ENCODE data around the gene PYROXD2.
A peak's percentile ranks its signal among the peaks of the same experiment; 100 is the strongest.

Gene PYROXD2

DNA sequence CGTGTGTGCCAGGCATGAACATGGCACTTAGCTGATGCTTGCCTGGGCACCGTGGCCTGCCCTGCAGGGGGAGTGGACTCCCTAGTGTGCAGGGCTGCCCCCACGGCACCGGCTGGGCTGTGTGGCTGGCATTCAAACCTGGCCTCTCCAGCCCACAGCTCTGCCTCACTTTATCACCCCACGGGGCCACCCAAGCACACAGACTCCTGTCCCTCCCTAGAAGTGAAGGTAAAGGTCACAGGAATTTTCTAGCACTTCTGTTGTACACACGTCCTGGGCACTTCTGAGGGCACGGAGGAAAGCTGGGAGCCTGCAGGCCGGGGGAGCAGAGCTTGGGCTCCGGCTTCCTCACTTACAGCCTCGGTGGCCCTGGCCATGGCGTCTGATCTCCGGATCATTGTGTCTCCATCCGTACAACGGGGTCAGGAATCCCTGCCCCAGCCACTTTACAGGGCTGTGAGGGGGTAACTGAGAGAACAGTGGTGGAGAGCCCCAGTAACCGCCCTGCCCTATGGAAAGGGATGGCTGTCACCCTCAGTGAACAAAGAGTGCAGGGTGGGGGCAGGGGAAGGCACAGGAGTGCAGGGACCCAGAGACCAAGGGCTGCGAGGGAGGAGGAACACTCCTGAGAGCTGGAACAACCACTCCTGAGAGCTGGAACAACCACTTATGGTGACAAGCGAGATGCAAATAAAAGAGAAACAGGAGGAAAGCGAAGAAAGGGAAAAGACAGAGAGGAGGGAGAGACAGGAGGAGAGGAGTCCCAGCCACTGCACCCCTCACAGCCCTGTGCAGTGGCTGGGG lies 3.9 kb upstream of the PYROXD2 start:
- in situ Hi-C loops (cut with HindIII; ENCODE audit: low pct_ligation_motif_present, low pct_unique_long_range_greater_than_20kb, low sequenced_read_pairs): no loop called here
- DNase-seq: no peak

DNA sequence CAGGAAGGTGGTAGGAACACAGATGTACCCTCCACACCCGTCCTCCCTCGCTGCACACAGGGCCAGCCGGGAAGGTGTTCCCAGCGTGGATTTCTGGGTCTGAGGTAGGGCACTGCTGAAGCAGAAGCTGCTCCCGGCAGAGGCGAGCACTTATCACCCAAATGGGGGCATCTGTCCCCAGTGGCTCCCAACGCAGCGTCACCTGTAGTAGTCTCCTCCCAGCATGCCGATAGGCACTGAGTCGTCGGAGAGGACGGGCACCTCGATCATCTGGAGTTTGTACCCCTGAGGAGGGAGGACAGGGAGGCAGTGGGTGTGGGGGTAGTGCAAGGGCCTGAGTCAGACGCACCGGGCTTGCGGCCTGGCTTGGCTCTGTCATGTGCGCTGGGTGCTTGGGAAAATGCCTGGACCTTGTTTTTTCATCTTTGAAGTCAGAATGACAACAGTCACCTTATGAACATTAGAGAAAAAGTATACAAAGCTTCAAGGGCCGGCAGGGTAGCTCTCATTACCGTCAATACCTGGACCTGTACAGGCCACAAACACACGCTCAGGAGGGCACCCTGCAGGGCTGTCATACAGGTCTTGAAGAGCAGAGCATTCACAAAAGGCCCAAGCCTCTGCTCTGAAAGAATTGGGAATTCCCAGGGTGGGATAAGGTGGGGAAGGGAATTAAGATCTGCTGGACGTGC lies 3.1 kb upstream of the PYROXD2 start:
- DNase-seq: no peak
- in situ Hi-C loops (cut with HindIII; ENCODE audit: low pct_ligation_motif_present, low pct_unique_long_range_greater_than_20kb, low sequenced_read_pairs): no loop called here

DNA sequence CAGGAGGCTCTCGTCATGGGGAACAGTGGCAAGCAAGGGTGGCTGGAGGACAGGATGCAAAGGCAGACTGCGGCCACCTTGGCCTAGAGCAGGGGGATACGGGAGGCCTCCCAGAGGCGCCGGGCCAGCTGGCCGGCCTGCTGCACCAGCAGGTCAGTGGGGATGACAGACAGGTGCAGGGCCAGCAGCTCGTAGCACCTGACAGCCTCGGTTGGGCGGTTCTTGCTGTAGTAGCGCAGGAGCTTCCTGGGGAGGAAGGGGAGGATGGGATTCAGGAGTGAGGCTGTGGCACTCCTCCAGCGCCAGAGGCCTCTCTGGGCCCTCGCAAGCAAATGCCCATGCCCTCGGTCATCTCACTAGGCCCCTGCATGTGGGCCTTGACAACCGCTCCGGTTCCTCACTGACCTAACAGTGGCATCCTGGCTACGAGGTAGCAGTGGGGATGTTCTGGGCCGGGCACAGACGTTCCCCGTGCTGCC lies 2.5 kb upstream of the PYROXD2 start:
- in situ Hi-C loops (cut with HindIII; ENCODE audit: low pct_ligation_motif_present, low pct_unique_long_range_greater_than_20kb, low sequenced_read_pairs): no loop called here
- DNase-seq: no peak

DNA sequence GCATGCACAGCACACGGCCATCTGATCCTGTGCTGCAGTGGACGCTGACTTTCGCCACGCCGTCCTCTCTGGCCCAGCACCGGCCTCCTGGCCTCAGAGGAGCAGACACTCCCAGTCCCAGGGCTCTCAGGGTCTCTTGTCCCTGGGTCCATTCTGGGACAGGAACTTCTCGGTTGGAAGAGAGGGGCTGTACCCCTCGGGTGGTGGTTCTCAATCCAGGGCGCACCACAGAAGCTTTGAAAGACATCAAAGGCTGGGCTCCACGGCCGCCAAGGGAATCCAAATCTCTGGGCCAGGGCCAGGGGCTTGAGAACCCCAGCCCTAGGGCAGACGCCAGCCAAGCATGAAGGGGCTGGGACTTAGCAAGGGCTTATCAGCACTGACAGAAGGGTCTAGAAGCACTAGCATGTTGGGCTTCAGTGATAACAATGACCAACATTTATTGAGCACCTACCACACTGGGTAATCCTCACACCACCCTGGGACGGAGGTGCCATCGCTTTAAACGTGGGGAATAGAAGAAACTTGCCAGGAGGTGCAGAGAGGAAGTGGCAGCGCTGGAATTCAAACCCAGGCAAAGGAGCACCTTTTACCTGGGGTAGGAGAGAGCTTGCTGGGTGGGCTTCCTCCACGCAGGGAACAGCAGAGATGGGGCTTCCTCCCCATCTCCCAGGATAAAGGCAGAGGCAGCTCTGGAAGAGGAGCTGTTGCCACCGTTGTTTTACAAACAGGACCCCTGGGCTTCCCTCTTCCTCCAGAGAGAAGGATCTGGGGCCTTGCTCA lies 1.8 kb upstream of the PYROXD2 start:
- in situ Hi-C loops (cut with HindIII; ENCODE audit: low pct_ligation_motif_present, low pct_unique_long_range_greater_than_20kb, low sequenced_read_pairs): no loop called here
- DNase-seq: no peak

GRCh38 chr10:98415731-98416119 lies 743 bp upstream of the PYROXD2 start:
- in situ Hi-C loops (cut with HindIII; ENCODE audit: low pct_ligation_motif_present, low pct_unique_long_range_greater_than_20kb, low sequenced_read_pairs): no loop called here
- peak; percentile 12 for DNase-seq

DNA sequence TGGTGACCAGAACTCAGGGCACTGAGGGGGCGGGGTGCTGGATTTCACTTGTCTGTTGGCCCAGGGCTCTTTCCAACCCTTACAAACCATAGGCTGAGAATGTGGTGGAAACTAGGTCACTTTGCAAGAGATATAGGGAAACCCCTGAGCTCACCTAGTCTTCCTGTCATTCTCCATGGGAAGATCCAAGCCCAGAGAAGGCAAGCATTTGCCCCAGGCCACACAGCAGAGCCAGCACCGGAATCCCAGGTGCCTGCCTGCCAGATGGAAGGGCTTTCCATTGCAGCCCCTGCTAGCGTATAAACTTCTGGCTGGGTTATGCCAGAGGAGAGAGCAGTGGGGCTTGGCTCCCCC lies 427 bp downstream of the PYROXD2 start:
- no peak for DNase-seq
- in situ Hi-C loops (cut with HindIII; ENCODE audit: low pct_ligation_motif_present, low pct_unique_long_range_greater_than_20kb, low sequenced_read_pairs): no loop called here

DNA sequence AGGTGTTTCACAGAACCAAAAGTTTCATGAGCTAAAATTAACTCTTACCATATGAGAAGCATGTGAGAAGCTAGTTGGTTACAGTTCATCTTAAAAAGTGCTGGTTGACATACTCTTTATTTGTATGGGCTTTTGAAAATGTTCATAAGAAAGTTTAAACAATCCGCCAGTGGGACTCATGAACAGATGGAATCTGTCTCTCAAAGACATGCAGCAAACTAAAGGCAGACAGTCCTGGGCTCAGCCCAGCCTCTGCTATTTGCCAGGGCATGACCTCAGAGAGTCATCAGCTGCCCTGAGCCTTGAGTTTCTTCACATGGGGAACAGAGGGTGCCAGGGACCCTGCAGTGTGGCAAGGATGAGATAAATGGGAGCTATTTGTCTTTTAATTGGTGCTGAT lies 3.2 kb downstream of the PYROXD2 start:
- in situ Hi-C loops (cut with HindIII; ENCODE audit: low pct_ligation_motif_present, low pct_unique_long_range_greater_than_20kb, low sequenced_read_pairs): no loop called here
- no peak for DNase-seq

GRCh38 chr10:98411166-98411565 lies 3.8 kb downstream of the PYROXD2 start:
- no peak for DNase-seq
- in situ Hi-C loops (cut with HindIII; ENCODE audit: low pct_ligation_motif_present, low pct_unique_long_range_greater_than_20kb, low sequenced_read_pairs): no loop called here

DNA sequence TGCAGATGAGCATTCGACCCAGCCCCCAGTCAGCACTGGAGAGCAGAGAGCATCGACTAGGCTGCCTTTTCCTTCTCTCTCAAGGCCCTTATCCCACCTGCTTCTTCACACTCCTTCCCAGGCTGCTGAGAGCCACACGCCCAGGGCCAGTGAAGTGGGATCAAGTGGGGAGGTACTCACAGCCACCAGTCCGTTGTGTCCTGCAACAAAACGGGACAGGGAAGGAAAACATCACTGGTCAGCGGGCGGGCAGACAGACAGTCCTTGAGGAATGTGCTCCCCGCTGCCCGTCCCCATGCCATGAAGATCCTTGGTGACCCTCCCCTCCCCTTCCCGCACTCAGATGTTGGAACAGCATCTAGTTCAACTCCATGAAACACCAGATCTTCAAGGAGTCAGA lies 4.2 kb downstream of the PYROXD2 start:
- no peak for DNase-seq
- in situ Hi-C loops (cut with HindIII; ENCODE audit: low pct_ligation_motif_present, low pct_unique_long_range_greater_than_20kb, low sequenced_read_pairs): no loop called here

DNA sequence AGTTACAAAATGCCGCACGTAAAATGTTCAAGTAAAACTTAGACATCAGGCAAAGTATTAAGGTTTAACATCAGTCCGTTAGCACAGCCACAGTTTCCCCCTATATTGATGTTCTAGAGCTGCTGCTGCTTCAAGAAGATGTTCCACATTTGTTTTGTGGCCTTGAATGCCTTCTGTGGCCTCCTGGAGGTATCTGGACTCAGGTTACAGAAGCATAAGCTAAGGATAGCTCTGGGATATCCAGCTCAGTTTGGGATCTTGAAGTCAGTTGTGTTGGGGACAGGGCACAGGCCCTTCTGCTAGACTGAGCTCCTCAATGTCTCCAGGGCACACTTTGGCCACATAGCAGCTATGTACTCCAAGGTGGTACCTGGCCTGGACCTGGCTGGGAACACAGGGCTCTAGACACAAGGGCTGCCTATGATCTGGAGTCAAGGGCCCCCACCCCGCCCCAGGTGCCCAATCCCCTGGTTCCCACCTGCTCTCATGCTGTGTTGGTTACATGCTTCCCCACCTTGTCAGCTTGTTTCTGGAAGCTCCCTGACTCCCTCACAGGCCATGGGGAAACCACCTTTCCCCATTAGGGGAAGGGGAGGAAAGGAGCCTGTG lies 4.7 kb downstream of the PYROXD2 start:
- in situ Hi-C loops (cut with HindIII; ENCODE audit: low pct_ligation_motif_present, low pct_unique_long_range_greater_than_20kb, low sequenced_read_pairs): no loop called here
- DNase-seq: no peak

DNA sequence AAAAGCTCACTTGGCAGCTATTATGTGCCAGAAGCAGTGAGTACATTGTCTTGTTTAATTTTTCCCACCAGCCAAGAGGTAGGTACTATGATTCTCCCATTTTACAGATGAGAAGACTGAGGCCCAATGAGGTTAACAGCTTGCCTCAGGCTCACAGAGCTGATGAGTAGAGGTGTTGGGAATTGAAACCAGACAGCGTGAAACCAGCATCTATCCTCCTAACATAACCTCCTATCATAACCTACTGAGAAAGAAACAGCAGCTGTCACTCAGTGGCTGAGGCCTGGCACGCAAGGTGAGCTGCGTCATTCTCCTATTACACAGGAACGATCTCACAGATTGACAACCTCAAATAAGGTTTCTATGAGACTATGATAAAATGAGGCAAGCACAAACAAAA lies 6.2 kb downstream of the PYROXD2 start:
- DNase-seq: no peak
- in situ Hi-C loops (cut with HindIII; ENCODE audit: low pct_ligation_motif_present, low pct_unique_long_range_greater_than_20kb, low sequenced_read_pairs): no loop called here

DNA sequence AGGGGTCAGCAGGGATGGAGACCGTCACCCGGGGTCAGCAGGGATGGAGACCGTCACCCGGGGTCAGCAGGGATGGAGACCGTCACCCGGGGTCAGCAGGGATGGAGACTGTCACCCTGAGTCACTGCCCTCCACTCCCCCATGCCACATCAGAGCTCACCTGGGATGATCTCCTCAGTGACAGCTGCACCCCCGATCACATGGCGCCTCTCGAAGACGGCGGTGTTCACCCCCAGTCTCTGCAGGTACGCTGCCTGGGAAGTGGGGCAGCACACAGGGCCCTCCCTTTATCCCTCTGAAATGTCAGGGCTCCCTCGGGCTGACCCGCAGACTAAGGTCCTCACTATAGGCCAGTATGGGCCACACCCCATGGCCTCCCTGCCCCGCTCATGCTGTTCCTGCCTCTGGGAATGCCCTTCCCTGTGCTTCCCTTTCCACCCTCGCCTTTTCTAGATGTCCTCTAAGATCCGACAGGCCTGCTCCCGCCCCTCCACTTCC lies 7.2 kb downstream of the PYROXD2 start:
- in situ Hi-C loops (cut with HindIII; ENCODE audit: low pct_ligation_motif_present, low pct_unique_long_range_greater_than_20kb, low sequenced_read_pairs): no loop called here
- DNase-seq: no peak

GRCh38 chr10:98407017-98407743 lies 7.8 kb downstream of the PYROXD2 start:
- DNase-seq: no peak

GRCh38 chr10:98405422-98405821 lies 9.6 kb downstream of the PYROXD2 start:
- DNase-seq: no peak

More at GRCh38 chr10:98407017-98407743, 7.8 kb downstream of the PYROXD2 start:
- in situ Hi-C loops (cut with HindIII; ENCODE audit: low pct_ligation_motif_present, low pct_unique_long_range_greater_than_20kb, low sequenced_read_pairs): no loop called here

DNA sequence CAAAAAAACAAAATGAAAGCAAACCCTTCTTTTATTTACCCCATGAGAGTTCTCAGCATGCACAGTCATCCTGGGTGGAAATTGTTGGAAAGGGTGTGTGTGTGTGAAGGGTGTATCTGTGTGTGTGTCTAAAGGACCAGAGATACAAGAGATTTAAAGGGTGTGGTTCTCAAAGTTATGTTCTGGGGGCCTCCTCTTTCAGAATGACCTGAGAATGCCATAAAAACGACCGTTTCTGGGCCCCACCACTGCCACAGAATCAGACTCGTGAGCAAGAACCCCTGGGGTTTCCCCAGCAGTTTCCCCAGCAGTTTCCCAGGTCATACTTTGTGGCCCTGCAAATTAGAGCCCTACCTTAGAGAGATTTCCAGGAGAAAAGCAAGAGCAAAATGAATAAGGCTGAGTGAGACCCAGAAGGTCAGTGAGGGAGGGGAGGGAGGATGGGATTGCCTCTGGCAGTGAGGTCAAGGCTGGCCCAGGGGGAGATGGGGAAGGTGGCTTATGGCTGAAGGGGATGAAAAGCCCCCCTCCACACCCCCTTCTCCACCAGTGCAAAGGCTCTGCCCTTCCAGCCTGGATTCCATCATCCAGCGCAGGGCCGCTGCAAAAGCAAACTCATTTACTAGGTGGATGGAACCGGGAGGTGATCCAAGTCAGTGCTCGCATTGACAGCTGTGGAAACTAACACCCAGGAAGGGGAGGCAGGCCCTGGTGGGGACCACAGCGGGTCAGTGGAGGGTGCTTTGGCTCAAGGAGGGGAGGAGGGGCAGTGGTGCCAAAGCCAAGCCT lies 10.2 kb downstream of the PYROXD2 start:
- in situ Hi-C loops (cut with HindIII; ENCODE audit: low pct_ligation_motif_present, low pct_unique_long_range_greater_than_20kb, low sequenced_read_pairs): no loop called here
- DNase-seq: no peak

More at GRCh38 chr10:98405422-98405821, 9.6 kb downstream of the PYROXD2 start:
- in situ Hi-C loops (cut with HindIII; ENCODE audit: low pct_ligation_motif_present, low pct_unique_long_range_greater_than_20kb, low sequenced_read_pairs): no loop called here

DNA sequence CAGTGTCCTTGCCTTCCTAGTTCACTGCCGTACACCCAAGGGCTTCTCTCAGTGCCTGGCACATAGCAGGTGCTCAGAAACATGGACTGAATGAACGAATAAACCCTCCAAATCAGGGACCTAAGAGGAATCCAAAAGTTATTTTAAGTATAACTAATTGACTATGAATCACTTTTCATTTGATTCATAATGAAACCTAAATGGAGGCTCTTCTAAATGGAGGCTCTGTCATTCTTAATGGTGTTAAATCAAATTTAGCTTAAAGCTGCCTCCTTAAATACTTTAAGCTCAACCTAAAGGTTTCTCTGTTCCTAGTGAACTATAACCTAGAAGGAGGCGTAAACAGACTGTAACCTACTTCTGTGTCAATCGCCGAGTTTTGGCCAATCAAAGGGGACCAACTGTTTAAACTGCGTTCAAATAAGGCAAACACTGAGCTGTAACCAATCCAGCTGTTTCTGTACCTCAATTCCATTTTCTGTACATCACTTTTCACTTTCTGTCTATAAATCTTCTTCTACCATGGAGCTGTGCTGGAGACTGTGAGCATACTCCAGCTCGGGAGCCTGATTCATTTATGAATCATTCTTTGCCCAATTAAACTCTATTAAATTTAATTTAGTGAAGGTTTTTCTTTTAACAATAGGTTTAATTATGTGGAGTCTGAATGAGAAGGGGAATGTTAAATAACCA lies 11.0 kb downstream of the PYROXD2 start:
- DNase-seq: no peak
- in situ Hi-C loops (cut with HindIII; ENCODE audit: low pct_ligation_motif_present, low pct_unique_long_range_greater_than_20kb, low sequenced_read_pairs): no loop called here

All from ACHN (cell line).